G401 (cell line): Measurements from ENCODE around the gene TFG. TPM values are rescaled to one million over a fixed set of nuclear protein-coding genes. Genes with fewer than 3 reads are reported as not detected.

Experiments used
- DNase-seq: peaks from one replicate; pipeline ENCODE4 v3.0.0-alpha.2; 2015; ENCODE audit warnings: low spot score
- in situ Hi-C: cut with HindIII; loops from 2 replicates; pipeline ENCODE4 v1.10.0; 2016; ENCODE audit warnings: low sequenced_read_pairs, mixed read lengths
- total RNA-seq: library from RNA; depleted of rRNA; stranded (reverse); fragments of >200 nt; shearing (Covaris generic); gene quantifications from 2 replicates; pipeline ENCODE4 v1.2.3, GENCODE V29; 2014; rRNA removed

The TFG gene
- total RNA-seq, 1 experiment from 2014 or later = 71.2 TPM

DNA sequence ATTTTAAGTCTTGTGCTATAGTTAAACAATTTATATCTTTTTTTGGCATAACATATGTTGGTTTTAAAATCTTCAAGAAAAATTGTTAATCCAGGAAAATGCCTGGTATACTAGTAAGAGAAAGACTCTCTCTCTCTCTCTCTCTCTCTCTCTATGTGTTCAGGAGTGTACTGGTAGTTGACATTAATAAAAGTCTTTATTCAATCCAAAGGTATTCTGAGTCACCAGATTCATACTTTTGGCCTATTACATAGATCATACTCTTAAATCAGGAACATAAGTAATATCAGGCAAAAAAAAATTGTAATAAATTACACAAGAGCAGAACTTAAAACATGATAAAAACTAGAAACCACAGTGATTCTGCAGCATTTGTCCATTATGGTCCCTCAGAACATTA lies 70.2 kb downstream of the TFG start:
- in situ Hi-C loops = no loop called here
- no peak for DNase-seq

DNA sequence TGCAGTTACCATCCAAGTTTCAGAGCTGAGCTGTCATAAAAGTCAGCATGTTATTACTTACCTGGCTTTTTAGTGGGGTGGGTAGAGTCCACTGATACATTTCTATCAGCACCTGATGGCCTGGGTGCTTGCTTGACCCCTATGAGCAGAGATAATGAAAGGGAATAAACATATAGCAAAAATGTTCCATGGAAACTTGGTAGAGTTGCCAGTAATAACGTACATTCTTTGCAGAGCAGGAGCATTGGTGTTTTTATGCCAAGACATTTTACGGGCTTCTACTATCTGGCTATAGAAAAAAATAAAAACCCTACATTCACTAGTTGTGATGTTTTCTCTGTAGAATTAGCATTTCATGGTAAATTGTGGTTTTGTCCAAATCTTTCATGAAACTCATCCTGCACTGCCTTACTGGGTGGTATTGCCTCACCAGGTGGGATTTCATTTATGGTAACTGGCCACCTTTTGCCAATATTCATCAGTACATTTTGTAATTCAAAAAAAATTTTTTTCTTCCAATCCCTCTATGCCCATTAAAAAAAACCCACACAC lies 70.9 kb downstream of the TFG start:
- in situ Hi-C loops = no loop called here
- DNase-seq = no peak

DNA sequence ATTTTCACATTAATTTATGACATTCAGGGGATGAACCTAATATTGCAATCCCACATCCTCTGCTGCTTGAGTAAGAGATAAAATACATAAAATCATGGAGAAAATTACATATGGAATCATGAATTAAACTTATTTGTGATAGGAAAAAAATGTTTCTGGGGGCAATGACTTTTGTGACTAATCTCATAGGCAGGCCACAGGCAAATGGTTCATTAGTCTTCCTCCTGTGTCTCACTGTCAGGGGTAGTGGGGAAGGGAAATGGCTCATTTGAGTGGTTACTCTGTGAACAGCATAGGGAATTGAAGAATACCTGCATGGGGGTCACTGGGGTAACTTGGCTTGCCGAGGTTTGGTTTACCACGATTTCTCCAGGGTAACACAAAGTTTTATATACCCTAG lies 72.0 kb downstream of the TFG start:
- in situ Hi-C loops = no loop called here
- DNase-seq = no peak

DNA sequence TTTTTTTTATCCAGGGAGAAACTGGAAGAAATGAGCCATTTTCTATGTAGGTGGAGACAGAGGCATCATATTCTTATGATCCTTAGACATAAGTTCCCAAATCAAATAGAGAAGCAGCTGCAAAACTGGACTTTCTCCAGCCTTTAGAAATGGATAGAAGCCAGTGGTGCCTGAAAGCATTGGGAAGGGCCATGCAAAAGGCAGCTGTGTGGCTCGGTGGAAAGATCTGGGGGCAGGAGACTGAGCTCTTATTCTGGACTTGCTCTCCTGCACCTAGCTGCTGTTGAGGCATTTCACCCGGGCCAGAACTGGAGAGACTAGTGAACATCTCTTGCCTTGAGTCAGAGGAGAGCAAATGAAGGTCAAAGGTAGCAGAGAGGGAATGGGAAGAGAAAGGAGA lies 73.1 kb downstream of the TFG start:
- in situ Hi-C loops = no loop called here

DNA sequence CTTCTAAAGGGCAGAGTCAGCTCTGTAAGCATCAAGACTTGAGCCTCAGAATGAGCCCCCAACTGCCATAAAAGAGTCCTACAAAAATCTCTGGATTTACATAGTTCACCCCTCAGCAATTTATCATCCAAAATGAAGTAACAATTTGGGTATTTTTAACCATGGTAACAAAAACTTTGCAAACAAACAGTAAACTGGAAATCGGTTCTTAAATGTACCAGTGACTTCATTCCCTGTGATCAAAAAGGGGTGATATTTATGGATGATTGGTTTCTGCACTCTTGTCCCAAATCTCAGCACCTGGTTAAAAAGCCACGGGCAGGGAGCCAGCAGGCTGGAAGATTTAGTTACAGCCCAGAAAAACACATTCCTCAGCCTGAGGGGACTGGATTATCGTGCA lies 73.6 kb downstream of the TFG start:
- DNase-seq = no peak
- in situ Hi-C loops = no loop called here

More for the DNA sequence above, 73.1 kb downstream of the TFG start:
- DNase-seq = no peak

DNA sequence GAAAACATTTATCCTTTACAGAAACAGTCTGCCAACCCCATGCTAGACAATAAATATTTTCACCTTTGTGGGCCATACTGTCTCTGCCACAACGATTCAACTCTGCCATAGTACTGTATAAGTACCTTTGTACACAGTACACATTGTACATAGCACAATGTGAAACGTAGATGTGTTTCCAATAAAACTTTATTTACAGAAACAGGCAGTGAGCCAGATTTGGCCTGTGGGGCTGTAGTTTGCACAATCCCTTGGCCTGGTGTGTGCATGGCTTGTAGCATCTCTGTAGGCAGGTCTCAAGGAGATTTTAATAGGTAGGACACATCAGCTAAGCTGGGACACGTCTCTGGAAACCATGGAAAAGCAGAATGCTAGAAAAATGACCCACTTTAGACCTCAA lies 74.3 kb downstream of the TFG start:
- in situ Hi-C loops = no loop called here
- no peak for DNase-seq

DNA sequence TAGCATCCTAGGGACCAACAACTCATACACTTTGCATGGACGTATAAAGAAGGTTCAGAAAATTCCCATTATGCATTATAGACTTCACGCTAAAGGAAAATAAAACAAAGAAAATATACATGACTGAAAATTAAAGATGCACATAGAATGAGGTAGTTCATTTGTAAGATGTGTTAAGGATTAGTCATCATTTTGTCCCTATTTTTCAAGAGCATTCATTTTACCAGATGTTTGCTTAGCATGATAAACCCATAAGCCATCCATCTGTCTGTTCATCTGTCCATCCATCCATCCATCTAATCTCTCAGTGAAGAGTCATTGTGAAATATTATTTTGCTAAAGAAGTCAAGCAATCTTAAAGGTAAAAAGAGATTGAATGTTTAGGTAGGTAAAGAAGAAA lies 80.3 kb downstream of the TFG start:
- no peak for DNase-seq
- in situ Hi-C loops = no loop called here

DNA sequence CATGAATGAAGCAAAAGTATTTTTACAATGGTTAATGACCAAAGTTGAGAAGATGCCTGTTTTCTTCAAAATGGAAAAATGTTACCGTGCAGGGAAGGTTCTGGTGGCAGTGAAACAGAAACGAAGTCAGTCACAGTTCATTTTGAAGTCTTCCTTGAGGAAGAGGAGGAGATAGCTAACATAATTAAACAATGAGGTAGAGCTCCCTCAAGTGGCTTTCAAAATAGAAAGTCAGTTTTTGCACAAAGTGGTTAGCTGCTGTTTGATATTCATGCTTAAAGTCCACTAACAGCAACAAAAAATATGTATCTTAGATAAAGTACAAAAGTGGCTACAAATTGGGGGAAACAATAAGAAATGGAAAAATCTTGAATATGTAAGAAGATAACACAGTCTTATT lies 87.3 kb downstream of the TFG start:
- peak; percentile 25 for DNase-seq
- in situ Hi-C loops = no loop called here

DNA sequence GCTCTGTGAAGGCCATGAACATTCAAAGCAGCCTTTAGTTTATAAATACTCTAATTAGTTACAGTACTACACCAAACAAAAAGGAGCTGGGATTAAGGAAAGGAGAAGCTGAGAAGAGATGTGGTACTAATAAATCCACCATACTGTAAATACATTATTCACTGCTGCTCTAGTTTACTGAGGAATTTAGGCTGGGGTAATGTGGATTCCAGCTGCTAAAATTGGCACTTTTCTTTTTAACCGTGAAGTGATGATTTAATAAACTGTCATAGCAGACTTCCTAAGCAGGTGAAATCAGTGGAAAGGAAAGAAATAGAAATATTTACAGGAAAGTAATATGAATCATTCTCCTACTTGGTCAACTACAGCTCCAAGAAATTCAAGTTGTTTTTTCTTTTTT lies 88.7 kb downstream of the TFG start:
- DNase-seq = no peak
- in situ Hi-C loops = no loop called here

Other genes starting within 250 kb of the TFG start
- 2.2 and 4.7 TPM in 2 replicates for gene TMEM45A, start 216.9 kb upstream of the TFG start, total RNA-seq
- not detected in 2 replicates for gene ADGRG7, start 99.9 kb upstream of the TFG start, total RNA-seq